GM12875 (cell line): ENCODE data around the gene NOP14.

Experiments used
- H3K4me3 ChIP-seq: one replicate; pipeline ENCODE4 v1.5.1; 2011; ENCODE audit warnings: low read depth, low read length, control low read depth
- TF ChIP-seq, protein P1 (sequence below): IDR thresholded peaks from 2 replicates; pipeline ENCODE4 v1.5.1; 2011; ENCODE audit warnings: low read depth, mild to moderate bottlenecking, control low read depth, inconsistent platforms, low read length, moderate library complexity, borderline replicate concordance; ENCODE audit not compliant: insufficient read depth

The NOP14 gene

GRCh38 chr4:2905544-2905943, 57.7 kb downstream of the NOP14 start:
- TF ChIP-seq, protein P1, sequence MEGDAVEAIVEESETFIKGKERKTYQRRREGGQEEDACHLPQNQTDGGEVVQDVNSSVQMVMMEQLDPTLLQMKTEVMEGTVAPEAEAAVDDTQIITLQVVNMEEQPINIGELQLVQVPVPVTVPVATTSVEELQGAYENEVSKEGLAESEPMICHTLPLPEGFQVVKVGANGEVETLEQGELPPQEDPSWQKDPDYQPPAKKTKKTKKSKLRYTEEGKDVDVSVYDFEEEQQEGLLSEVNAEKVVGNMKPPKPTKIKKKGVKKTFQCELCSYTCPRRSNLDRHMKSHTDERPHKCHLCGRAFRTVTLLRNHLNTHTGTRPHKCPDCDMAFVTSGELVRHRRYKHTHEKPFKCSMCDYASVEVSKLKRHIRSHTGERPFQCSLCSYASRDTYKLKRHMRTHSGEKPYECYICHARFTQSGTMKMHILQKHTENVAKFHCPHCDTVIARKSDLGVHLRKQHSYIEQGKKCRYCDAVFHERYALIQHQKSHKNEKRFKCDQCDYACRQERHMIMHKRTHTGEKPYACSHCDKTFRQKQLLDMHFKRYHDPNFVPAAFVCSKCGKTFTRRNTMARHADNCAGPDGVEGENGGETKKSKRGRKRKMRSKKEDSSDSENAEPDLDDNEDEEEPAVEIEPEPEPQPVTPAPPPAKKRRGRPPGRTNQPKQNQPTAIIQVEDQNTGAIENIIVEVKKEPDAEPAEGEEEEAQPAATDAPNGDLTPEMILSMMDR: no peak
- H3K4me3 ChIP-seq: no peak overlapping the region

DNA sequence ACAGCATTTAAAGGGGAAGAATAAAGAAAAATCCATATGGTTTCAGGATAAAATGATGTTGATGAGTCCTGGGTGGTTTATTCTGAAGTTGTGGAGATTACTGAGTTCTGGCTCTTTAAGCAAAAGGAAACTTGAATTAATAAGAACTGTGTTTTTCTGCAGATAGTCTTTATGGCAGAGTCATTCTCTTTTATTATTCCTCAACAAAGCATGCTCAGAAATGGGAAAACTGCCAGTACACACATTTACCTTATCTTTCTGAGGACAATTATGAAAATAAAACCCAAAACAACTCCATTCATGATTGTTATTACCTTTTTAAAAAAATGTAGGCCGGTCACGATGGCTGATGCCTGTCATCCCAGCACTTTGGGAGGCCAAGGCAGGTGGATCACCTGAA, 61.1 kb downstream of the NOP14 start:
- no peak overlapping the region for H3K4me3 ChIP-seq
- TF ChIP-seq, protein P1: no peak

GRCh38 chr4:2901186-2901585, 62.0 kb downstream of the NOP14 start:
- no peak overlapping the region for H3K4me3 ChIP-seq
- TF ChIP-seq, protein P1: no peak

DNA sequence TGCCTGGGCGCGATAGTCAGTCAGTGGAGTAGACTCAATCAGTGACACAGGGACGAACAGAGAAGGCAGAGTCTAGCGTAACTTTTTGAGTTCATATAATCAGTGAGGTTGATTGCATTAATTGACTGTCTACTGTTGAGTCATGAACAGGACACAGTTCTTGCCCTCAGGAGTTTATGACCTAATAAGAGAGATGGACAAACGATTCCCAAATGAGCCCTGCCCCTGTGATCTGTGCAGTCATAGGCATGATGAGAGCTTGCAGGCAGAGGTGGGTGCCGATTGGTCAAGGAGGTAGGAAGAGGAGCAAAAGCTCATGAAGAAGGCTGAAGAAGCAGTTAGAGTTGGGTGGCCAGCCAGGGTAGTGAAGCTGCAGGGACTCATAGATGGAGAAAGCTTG, 62.5 kb downstream of the NOP14 start:
- no peak overlapping the region for H3K4me3 ChIP-seq
- TF ChIP-seq, protein P1: no peak

DNA sequence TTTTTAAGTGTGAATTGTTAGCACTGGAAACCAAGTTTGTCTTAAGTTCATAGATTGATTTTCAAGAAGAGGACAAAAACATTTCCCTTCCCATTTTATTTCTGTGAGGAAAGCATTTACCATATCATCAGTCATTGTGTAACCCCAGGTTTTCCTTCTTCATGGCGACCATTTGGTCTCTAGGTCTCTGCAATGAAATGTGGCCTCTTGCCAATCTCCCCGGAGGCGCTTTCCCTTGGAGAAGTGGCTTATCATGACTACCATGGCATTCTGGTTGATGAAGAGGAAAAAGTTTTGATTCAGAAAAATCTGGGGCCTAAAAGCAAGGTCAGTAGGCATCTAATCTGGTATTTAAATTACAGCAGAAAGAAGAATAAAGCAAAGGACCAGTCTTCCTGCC, 65.2 kb downstream of the NOP14 start:
- no peak overlapping the region for H3K4me3 ChIP-seq
- TF ChIP-seq, protein P1: no peak

DNA sequence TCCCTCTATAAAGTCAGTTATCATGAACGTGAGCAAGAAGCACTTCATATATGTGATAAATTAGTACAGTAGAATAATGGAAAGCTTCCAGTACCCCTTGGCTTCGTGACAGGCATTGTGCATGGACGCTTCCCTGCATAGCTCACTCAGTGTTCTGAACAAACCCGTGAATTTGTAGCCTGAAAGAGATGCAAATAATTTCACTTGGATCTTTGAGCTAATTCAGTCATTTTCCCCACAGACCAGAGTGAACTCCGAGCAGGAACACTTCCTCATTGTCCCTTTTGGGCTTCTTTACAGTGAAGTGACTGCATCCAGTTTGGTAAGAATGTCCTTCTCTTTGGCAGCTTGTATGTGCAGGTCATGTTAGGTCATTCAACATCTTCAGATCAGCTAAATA, 69.4 kb downstream of the NOP14 start:
- TF ChIP-seq, protein P1: no peak
- H3K4me3 ChIP-seq: no peak overlapping the region

DNA sequence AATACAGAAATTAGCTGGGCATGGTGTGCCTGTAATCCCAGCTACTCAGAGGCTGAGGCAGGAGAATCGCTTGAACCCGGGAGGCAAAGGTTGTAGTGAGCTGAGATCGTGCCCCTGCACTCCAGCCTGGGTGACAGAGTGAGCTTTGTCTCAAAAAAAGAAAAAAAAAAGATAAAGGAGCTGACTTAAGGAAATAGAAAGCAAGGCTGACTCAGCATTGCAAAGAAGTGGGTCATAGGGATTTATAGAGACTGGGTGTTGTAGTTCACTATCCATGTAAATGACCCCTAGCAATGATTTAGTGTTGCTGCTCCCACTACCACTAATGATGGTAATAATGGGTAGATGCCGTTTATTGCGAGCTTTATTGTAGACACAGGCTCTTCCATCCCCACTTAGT, 71.9 kb downstream of the NOP14 start:
- TF ChIP-seq, protein P1: no peak
- no peak overlapping the region for H3K4me3 ChIP-seq
